Skin epidermis (tissue), 12 donors: Measurements from ENCODE around the gene DDX10.
"Not testable (repeated sequence)": the region's sequence is repeated elsewhere in the genome, so short reads cannot be mapped to it uniquely, and the experiment has no call there.

ENCODE experiments used
- H3K27ac ChIP-seq, 21 experiments: fragments of 200-600 bp; sonication (generic) in 11 of 21; one replicate each; pipeline ENCODE4 v1.5.0; 2020; ENCODE audit warnings: mild to moderate bottlenecking in 3 of 21, inconsistent platforms in 2 of 21, moderate library complexity in 2 of 21
- H3K4me3 ChIP-seq, 7 experiments: fragments of 200-600 bp; sonication (generic) in 2 of 7; one replicate each; pipeline ENCODE4 v1.5.0; 2020; ENCODE audit warnings: inconsistent platforms in 2 of 7, mild to moderate bottlenecking in 2 of 7, moderate library complexity in 1 of 7

DDX10 gene

DNA sequence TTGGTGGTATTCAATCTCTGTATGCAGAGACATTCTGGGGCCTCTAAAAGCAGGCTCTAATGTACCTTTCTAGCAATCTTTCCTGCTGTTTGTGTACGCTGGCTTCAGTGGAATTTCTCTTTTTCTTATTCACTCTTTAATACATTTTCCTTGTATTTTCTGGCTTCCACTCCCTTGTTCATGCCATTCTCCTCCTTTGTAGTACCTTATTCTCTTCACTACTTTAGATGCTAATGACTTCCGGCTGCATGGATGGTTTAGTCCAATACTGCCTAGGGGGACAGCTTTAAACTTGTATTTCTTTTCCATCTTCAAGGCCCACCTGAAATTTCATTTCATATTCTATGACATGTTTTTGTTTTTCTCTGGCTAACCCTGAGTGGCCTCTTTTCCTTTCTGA, 40.2 kb downstream of the DDX10 start:
- Histone ChIP-seq H3K27ac (no peak overlapping the region), H3K4me3 (no peak overlapping the region)

DNA sequence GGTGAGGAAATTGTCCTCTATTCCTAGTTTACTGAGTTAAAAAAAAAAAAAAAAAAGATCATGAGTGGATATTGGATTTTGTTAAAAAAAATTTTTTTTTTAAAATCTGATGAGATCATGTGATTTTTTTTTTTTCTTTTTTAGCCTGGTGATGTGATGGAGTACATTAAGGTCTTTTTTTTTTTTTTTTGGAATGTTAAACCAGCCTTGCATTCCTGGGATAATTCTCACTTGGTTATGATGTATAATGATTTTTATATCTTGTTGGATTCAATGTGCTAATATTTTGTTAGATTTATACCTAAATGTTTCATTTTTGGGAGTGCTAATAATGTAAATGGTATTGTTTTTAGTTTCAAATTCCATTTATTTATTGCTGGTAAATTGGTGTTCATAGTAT, 43.3 kb downstream of the DDX10 start:
- H3K27ac ChIP-seq = no peak overlapping the region
- no peak overlapping the region for H3K4me3 ChIP-seq

DNA sequence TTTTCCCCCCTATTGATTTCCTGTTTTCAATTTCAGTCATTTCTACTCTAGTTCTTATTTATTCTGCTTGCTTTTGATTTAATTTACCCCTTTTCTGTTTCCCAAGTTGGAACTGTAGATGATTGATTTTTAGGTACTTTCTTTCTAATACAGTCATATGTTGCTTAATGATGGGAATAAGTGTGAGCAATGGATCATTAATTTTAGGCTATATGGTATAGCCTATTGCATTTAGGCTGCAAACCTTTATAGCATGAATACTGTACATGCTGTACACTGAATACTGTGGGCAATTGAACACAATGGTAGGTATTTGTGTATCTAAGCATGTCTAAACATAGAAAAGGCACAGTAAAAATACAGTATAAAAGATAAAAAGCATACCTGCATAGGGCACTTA, 44.9 kb downstream of the DDX10 start:
- H3K4me3 ChIP-seq = no peak overlapping the region
- no peak overlapping the region for H3K27ac ChIP-seq

DNA sequence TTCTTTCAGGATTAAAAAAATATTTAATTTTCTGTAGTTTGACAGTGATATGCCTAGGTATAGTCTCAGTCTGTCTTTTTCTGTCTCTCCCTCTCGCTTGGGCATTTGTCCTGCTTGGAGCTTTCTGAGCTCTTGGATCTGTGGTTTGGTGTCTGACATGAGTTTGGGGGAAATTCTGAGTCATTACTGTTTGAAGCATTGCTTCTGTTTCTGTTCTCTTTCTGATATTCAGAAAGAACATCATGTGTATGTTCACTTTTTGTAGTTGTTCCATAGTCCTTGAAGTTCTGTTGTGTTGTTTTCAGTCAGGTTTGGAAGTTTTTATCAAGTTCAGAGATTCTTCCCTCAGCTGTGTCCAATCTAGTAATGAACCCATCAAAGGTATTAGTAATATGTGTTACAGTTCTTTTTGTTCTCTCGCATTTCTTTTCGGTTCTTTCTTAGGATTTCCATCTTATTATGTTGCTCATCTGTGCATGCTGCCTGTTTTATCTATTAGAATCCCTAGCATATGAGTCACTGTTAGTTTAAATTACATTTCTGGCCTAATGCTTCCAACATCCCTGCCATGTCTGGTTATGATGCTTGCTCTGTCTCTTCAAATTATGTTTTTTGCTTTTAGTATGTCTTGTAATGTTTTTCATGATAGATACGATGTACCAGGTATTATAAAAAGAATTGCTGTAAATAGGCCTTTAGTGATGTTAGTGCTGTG, 48.4 kb downstream of the DDX10 start:
- Histone ChIP-seq H3K4me3 (no peak overlapping the region), H3K27ac (no peak overlapping the region)

DNA sequence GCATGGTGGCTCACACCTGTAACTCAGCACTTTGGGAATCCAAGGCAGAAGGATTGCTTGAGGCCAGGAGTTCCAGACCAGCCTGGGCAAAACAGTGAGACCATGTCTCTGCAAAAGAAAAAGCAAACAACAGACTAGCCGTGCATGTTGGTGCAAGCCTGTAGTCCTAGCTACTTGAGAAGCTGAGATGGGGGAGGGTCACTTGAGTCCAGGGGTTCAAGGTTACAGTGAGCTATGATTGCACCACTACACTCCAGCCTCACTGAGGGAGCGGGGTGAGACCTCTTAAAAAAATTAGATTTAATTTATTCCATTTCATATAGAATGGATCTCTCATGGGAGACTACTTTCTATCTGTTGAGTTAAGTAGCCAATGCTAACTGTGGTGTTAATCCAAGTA, 50.4 kb downstream of the DDX10 start:
- no peak overlapping the region for H3K27ac ChIP-seq
- no peak overlapping the region for H3K4me3 ChIP-seq

DNA sequence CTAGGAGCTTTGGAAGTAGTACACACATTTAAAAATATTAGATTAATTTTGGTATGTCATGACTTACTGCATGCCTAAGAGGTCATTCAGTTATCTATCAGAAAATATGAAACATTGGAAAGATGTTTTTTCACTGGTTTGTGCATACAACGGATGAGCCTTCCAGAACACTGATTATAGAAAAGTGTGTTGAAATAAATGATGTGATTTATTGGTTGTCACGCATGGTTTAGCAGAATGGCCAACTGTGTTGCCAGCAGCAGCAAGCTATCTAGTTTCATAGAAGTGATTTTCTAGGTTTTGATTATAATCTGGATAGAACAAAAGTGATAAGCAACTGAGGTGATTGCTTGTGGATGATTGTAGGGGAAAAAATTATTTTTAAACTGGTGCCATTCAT, 53.6 kb downstream of the DDX10 start:
- Histone ChIP-seq H3K4me3 (no peak overlapping the region), H3K27ac (no peak overlapping the region)

DNA sequence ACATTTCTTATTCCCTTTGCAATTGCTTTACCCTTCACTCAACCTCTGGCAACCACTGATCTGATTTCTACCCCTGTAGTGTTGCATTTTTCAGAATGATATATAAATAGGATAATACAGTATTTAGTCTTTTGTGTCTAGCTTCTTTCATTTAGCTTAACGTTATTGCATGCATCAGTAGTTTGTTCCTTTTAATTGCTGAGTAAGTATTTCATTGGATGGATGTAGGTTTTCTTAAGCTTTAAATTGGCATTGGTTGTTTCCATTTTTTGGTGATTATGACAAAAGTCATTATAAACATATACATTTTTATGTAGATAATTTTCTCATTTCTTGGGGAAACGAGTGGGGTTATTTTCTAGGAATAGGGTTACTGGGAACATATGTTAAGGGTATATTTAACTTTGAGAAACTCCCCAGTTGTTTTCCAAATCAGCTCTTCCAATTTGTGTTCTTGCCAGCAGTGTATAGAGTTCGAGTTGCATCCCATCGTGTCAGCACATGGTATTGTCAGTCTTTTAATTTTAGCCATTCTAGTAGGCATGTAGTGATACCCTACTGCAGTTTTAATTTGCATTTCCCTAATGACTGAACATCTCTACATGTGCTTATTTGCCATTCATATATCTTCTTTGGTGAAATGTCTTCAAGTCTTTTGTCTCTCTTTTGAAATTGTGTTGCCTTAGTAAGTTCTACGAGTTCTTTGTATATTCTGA, 60.3 kb downstream of the DDX10 start:
- Histone ChIP-seq H3K27ac (no peak overlapping the region), H3K4me3 (no peak overlapping the region)

DNA sequence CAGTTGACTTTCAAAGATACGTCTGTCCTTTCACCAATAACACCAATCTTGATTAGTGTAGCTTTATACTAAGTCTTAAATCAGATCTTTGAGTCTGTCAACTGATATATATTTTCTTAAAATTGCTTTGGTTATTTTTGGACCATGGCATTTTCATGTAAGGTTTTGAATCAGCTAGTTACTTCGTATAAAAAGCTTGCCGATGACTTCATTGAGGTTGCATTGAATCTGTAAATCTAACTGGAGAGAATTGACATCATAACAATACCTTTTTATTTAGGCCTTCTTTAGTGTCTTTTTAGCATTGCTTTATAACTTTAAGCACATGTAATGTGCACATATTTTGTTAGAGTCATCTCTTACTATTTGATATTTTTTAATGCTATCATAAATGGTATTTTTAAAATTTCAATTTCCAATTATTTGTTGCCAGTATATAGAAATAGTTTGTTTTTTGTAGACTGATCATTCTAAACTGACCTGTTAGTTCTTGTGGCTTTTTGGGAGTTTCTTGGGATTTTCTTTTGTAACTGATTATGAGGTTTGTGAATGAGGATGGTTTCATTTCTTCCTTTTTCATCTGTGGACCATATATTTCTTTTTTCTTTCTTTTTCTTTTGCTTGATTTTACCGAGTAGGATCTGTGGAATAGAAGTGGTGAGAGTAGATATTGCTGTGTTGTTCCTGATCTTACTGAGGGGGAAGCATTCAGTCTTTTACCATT, 61.4 kb downstream of the DDX10 start:
- Histone ChIP-seq H3K27ac (no peak overlapping the region), H3K4me3 (no peak overlapping the region)

DNA sequence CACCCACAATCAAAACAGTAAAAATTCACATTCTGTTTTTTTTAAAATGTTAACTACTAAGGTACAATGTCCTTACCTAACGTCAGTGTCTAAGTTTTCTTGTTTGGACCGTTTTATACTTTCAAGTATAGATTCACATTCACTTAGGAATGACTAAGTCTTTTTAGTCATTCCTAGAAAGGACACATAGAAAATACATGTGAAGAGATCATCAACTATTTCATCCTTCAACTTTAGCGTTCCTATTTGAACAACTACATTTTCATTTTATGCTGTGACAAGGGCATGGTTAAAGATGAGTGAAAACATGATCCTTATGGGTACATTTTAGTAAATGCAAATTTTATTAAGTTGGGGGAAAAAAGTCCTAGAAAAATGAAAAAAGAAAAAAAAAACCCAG, 62.8 kb downstream of the DDX10 start:
- Histone ChIP-seq H3K4me3 (no peak overlapping the region), H3K27ac (no peak overlapping the region)

DNA sequence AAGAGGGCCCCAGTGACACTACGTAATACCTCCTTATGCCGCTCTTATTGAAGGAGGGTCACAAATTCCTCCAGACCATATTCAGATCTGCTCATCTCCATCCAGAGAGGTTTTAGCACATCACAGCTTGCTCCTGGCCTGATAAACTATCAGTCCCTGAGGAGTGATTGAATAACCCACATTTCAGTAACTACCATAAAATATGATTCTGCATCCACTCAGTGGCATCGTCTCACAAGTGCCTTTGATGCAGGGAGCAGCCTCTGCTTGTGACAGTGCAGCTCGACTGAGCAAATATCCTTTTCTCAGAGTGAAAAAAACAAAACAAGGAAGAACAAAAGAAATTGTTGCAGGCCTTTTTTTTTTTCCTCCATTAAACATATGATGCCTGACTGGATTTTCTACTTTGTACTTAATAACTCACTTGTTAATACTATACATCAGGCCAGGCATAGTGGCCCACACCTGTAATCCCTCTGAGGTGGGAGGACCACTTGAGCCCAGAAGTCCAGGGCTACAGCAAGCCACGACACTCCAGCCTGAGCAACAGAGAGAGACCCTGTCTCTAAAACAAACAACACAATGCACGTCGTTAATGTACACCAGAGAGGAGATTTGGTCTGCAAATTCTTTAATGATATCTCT, 64.5 kb downstream of the DDX10 start:
- Histone ChIP-seq H3K27ac (no peak overlapping the region), H3K4me3 (no peak overlapping the region)

DNA sequence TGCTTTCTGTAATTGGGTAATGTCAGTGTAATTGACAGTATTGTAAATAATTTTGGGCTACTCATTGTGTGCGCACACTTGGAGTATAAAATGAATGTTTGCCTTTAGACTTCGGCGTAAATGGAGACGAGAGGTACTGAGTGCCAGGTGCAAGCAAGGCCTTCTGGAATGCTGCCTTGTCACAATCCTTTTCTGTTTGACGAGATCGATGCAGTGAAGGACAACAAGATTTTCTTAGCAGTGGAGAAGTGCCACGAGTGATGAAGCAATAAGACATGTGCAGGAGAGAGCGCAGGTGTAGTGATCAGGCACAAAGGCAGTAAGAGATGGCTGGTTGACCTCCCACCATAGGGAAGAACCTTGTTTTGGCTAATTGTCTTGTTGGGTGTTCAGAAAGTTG, 67.5 kb downstream of the DDX10 start:
- no peak overlapping the region for H3K4me3 ChIP-seq
- no peak overlapping the region for H3K27ac ChIP-seq

DNA sequence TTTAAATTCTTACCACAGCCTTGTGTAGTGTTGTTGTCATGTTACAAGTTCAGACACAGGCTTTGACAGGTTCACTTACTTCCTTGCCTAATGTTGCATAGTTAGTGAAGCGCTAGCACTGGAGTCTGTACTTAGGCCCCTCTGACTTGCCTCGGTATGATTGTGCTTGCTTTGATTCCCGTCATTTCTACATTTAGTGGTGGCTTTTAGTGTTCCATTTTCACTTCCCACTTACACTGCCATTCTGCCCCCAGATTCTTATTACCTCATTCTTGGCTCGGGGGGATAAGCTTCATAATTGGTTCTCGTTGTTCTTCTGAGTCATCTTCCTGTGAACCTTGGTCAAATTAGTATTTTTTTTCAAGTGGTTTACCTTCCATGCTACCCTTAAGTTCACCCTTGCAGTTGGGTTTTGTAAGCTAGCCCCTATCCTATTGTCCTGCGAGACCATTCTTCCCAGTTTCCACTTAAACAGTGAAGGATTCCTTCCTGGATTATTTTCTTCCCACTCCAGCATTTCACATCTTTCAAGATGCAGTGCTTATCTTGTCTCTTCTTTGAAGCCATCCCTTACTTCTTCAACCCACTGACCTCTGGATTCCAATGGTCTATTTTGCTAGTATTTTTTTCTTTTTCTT, 68.7 kb downstream of the DDX10 start:
- H3K4me3 ChIP-seq = no peak overlapping the region
- peak overlapping the region in 4 of 21 experiments; percentile 4 to 31 (median 10) for H3K27ac ChIP-seq

DNA sequence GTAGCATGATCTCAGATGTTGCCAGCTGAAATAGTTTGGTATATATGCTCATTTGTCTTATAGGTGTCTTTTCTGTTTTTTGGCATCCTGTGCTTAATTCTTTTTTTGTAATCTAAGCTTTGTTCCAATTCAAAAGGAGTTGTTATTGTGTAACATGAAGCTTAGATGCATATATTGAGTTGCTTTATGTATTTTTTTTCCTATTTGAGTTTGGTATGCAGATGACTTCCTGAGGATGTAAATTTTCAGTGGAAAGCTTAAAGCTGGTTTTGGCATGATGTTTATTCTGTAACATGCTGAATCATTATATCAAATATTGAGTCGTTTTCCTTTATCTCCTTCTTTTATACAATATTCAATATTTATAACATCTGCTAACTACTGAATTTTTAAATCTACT, 69.4 kb downstream of the DDX10 start:
- H3K27ac ChIP-seq = no peak overlapping the region

DNA sequence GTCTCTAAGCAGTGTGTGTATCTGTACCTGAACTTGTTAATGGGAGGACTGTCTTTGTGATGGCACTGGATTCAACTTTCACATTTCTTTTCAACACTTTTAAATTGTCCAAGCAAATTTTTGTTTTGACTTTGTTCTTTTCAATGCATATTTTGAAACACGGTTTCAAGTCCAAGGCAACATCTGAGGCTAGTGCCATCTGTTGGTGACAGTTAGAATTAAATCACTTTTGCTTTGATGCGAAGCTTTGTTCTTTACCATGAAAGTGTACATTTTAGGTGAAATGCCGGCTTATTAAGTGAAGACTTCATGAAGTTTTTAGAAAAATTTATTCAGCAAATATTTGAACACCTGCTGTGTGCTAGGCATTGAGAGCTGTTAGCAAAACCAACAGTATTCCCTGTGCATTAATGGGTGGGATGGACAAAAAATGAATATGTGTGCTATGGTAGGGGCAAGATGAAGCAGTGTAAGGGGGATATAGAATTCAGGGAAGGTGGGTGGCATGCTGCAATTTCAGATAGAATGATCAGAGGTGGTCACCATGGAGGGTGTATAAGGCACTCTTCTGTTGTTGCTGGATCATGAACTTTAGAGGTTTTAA, 70.2 kb downstream of the DDX10 start:
- H3K4me3 ChIP-seq = no peak overlapping the region
- H3K27ac ChIP-seq = no peak overlapping the region

More for the DNA sequence above, 69.4 kb downstream of the DDX10 start:
- no peak overlapping the region for H3K4me3 ChIP-seq

DNA sequence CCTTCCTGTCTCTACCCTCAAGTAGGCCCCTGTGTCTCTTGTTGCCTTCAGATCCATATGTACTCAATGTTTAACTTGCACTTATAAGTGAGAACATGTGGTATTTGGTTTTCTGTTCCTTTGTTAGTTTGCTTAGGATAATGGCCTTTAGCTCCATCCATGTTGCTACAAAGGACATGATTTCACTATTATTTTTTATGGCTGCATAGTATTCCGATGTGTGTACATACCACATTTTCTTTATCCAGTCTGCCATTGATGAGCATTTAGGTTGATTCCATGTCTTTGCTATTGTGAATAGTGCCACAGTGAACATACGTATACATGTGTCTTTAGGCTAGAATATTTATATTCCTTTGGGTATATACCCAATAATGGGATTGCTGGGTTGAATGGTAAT, 75.3 kb downstream of the DDX10 start:
- not testable (repeated sequence) for H3K27ac ChIP-seq, H3K4me3 ChIP-seq

DNA sequence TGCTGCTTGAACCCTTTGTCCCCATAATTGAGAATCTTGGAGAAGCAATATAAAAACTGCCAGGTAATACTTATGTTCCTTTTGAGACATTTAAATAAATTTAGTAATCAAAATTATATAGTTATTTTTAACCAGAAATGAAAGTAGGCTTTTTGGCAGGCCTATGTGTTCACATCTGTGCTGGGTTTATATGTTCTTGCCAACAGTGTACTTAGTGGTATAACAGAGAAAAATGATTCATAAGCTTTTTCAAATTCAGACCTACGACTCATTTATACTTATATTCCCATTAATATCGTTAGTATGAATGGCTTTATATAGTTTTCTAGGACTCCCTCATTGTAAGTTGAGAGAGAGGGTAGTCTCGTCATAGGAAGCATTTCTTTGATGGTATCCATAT, 79.0 kb downstream of the DDX10 start:
- Histone ChIP-seq H3K4me3 (no peak overlapping the region), H3K27ac (no peak overlapping the region)

DNA sequence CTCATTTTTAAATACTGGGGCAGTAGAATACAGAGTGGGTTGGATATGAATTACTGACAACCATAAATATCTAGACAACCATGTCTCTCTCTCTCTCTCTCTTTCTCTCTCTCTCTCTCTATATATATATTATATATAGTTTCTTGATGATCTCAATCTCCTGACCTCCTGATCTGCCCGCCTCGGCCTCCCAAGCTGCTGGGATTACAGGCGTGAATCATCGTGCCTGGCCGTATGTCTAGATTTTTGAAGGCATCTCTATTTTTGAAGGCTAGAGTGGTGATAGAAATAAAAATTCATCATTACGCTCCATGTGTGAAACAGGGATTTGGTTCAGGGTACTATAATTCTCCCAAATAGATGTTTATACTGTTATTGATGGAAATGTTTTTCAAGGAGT, 84.1 kb downstream of the DDX10 start:
- no peak overlapping the region for H3K4me3 ChIP-seq

DNA sequence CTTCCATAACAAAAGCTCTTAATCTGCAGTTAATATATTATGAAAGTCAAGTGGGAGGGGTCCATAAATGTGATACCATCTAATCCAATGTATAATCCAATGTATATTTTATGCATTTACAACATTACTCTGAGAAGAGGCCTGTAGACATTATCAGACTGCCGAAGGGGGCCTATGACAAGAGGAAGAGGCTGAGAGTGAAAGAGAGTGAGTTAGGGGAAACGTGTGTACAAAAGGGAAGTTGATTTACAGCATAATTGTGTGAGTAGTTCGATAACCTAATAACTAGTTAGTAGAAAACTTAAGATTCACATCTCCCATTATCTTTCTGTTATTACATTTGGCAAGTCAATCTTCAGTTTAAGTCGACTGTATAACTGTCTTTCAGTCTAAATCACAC, 86.6 kb downstream of the DDX10 start:
- H3K27ac ChIP-seq = no peak overlapping the region
- no peak overlapping the region for H3K4me3 ChIP-seq

More for the DNA sequence above, 84.1 kb downstream of the DDX10 start:
- no peak overlapping the region for H3K27ac ChIP-seq

DNA sequence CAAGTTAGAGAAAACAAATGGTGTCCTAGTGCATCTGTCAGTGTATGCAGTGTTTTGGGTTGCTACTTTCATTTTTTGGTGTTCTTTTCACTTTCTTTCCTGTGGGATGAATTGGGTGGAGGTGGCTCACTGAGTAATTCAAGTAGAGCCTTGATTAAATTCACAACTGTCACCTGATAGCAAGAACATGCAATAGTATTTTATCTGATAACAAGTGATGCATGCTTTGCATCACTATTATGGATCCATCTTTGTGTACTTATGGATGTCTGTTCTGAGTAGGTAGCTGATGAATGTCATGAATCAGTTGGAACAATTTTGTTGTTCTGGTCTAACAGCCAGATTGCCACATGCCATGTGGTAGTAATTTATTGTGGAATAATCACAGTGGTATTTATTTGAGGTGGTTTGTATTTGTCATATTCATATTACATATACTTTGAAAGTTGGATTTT, 87.5 kb downstream of the DDX10 start:
- Histone ChIP-seq H3K4me3 (no peak overlapping the region), H3K27ac (no peak overlapping the region)
